ENCODE results near the gene TCAIM.

GRCh38 chr3:44437800-44438199 lies 99.2 kb downstream of the TCAIM start:
- TF ChIP-seq CTCF (IDR thresholded peaks at IDR 0.05; ENCODE audit: borderline replicate concordance, extremely low read depth, low read length, poor library complexity, severe bottlenecking) (no peak), EZH2 (IDR thresholded peaks at IDR 0.05; ENCODE audit: borderline replicate concordance, low read depth, low read length, severe bottlenecking) (no peak)
